ENCODE results near the gene CEMIP. TPM values are rescaled to one million over a fixed set of nuclear protein-coding genes. Genes with fewer than 3 reads are reported as not detected.

CEMIP gene
- total RNA-seq, 2 experiments from 2014 or later = not detected

- CTCF ChIA-PET = no interaction called here
These were observed 38.7 kb downstream of the CEMIP start for GRCh38 chr15:80817901-80818300.

GRCh38 chr15:80819001-80819400, 39.8 kb downstream of the CEMIP start:
- no peaks in the 10 kb centered on the region for H3K36me3 Mint-ChIP-seq (ENCODE audit: low read depth)
- H3K4me3 Mint-ChIP-seq = no peak overlapping the region
- CTCF ChIA-PET = interaction anchor here (1.3 kb wide), 1 partner anchor 150 kb away, joined by 3 read pairs; no protein-coding TSS in a partner anchor
- H3K27me3 Mint-ChIP-seq (ENCODE audit: low read depth) = peaks cover 9% of the 10 kb centered on the region
- H3K4me1 Mint-ChIP-seq (ENCODE audit: low read depth) = no peaks in the 10 kb centered on the region
- no peak for DNase-seq
- H3K27ac Mint-ChIP-seq = no peak overlapping the region
- H3K9me3 Mint-ChIP-seq = no peaks in the 10 kb centered on the region
- intact Hi-C loops (cut with micrococcal nuclease) = no loop called here

More at GRCh38 chr15:80817901-80818300, 38.7 kb downstream of the CEMIP start:
- intact Hi-C loops (cut with micrococcal nuclease) = no loop called here
- DNase-seq = no peak
- no peaks in the 10 kb centered on the region for H3K36me3 Mint-ChIP-seq (ENCODE audit: low read depth)
- H3K27ac Mint-ChIP-seq = no peak overlapping the region
- H3K9me3 Mint-ChIP-seq = no peaks in the 10 kb centered on the region
- no peaks in the 10 kb centered on the region for H3K4me1 Mint-ChIP-seq (ENCODE audit: low read depth)
- no peak overlapping the region for H3K4me3 Mint-ChIP-seq
- peaks cover 9% of the 10 kb centered on the region for H3K27me3 Mint-ChIP-seq (ENCODE audit: low read depth)

GRCh38 chr15:80820092-80820491, 40.9 kb downstream of the CEMIP start:
- Mint-ChIP-seq H3K4me3 (no peak overlapping the region), H3K27ac (no peak overlapping the region), H3K27me3 (ENCODE audit: low read depth) (peaks cover 9% of the 10 kb centered on the region), H3K9me3 (no peaks in the 10 kb centered on the region), H3K4me1 (ENCODE audit: low read depth) (no peaks in the 10 kb centered on the region), H3K36me3 (ENCODE audit: low read depth) (no peaks in the 10 kb centered on the region)
- no peak for DNase-seq
- CTCF ChIA-PET = no interaction called here
- intact Hi-C loops (cut with micrococcal nuclease) = no loop called here

- no peak overlapping the region for H3K4me3 Mint-ChIP-seq
- H3K27ac Mint-ChIP-seq = no peak overlapping the region
- intact Hi-C loops (cut with micrococcal nuclease) = no loop called here
- H3K4me1 Mint-ChIP-seq (ENCODE audit: low read depth) = no peaks in the 10 kb centered on the region
- DNase-seq = no peak
- no peaks in the 10 kb centered on the region for H3K36me3 Mint-ChIP-seq (ENCODE audit: low read depth)
- CTCF ChIA-PET = no interaction called here
- H3K27me3 Mint-ChIP-seq (ENCODE audit: low read depth) = peaks cover 9% of the 10 kb centered on the region
- H3K9me3 Mint-ChIP-seq = no peaks in the 10 kb centered on the region
These were observed 43.1 kb downstream of the CEMIP start for GRCh38 chr15:80822256-80822655.

GRCh38 chr15:80822676-80823075, 43.5 kb downstream of the CEMIP start:
- DNase-seq = no peak
- Mint-ChIP-seq H3K4me3 (no peak overlapping the region), H3K9me3 (no peaks in the 10 kb centered on the region), H3K27ac (no peak overlapping the region), H3K27me3 (ENCODE audit: low read depth) (peaks cover 7% of the 10 kb centered on the region), H3K4me1 (ENCODE audit: low read depth) (no peaks in the 10 kb centered on the region), H3K36me3 (ENCODE audit: low read depth) (no peaks in the 10 kb centered on the region)
- intact Hi-C loops (cut with micrococcal nuclease) = no loop called here
- CTCF ChIA-PET = no interaction called here

- no peak for DNase-seq
- Mint-ChIP-seq H3K9me3 (no peaks in the 10 kb centered on the region), H3K27me3 (ENCODE audit: low read depth) (peaks cover 3% of the 10 kb centered on the region), H3K27ac (no peak overlapping the region), H3K36me3 (ENCODE audit: low read depth) (no peaks in the 10 kb centered on the region), H3K4me1 (ENCODE audit: low read depth) (no peaks in the 10 kb centered on the region), H3K4me3 (no peak overlapping the region)
- intact Hi-C loops (cut with micrococcal nuclease) = no loop called here
- CTCF ChIA-PET = no interaction called here
These were observed 44.0 kb downstream of the CEMIP start for GRCh38 chr15:80823120-80823519.

- no peak for DNase-seq
- peaks cover 3% of the 10 kb centered on the region for H3K27me3 Mint-ChIP-seq (ENCODE audit: low read depth)
- intact Hi-C loops (cut with micrococcal nuclease) = no loop called here
- H3K4me1 Mint-ChIP-seq (ENCODE audit: low read depth) = no peaks in the 10 kb centered on the region
- H3K27ac Mint-ChIP-seq = no peak overlapping the region
- H3K36me3 Mint-ChIP-seq (ENCODE audit: low read depth) = no peaks in the 10 kb centered on the region
- CTCF ChIA-PET = no interaction called here
- no peak overlapping the region for H3K4me3 Mint-ChIP-seq
- H3K9me3 Mint-ChIP-seq = no peaks in the 10 kb centered on the region
These were observed 44.8 kb downstream of the CEMIP start for GRCh38 chr15:80823995-80824394.

- Mint-ChIP-seq H3K36me3 (ENCODE audit: low read depth) (no peaks in the 10 kb centered on the region), H3K27me3 (ENCODE audit: low read depth) (no peaks in the 10 kb centered on the region), H3K9me3 (no peaks in the 10 kb centered on the region), H3K27ac (no peak overlapping the region), H3K4me3 (no peak overlapping the region), H3K4me1 (ENCODE audit: low read depth) (no peaks in the 10 kb centered on the region)
- intact Hi-C loops (cut with micrococcal nuclease) = no loop called here
- DNase-seq = no peak
- CTCF ChIA-PET = no interaction called here
These were observed 46.3 kb downstream of the CEMIP start for GRCh38 chr15:80825361-80826030.

GRCh38 chr15:80828796-80829195, 49.6 kb downstream of the CEMIP start:
- Mint-ChIP-seq H3K4me1 (ENCODE audit: low read depth) (no peaks in the 10 kb centered on the region), H3K36me3 (ENCODE audit: low read depth) (no peaks in the 10 kb centered on the region), H3K9me3 (no peaks in the 10 kb centered on the region), H3K27ac (no peak overlapping the region), H3K27me3 (ENCODE audit: low read depth) (no peaks in the 10 kb centered on the region), H3K4me3 (no peak overlapping the region)
- intact Hi-C loops (cut with micrococcal nuclease) = no loop called here
- CTCF ChIA-PET = no interaction called here
- no peak for DNase-seq

- H3K27me3 Mint-ChIP-seq (ENCODE audit: low read depth) = no peaks in the 10 kb centered on the region
- no peak for DNase-seq
- H3K36me3 Mint-ChIP-seq (ENCODE audit: low read depth) = no peaks in the 10 kb centered on the region
- H3K4me3 Mint-ChIP-seq = no peak overlapping the region
- no peaks in the 10 kb centered on the region for H3K9me3 Mint-ChIP-seq
- CTCF ChIA-PET = interaction anchor here (0.6 to 0.7 kb wide), 2 partner anchors 28 to 267 kb away, joined by 4 to 5 read pairs; no protein-coding TSS in a partner anchor
- H3K27ac Mint-ChIP-seq = no peak overlapping the region
- intact Hi-C loops (cut with micrococcal nuclease) = no loop called here
- no peaks in the 10 kb centered on the region for H3K4me1 Mint-ChIP-seq (ENCODE audit: low read depth)
These were observed 51.5 kb downstream of the CEMIP start for GRCh38 chr15:80830677-80831076.

- CTCF ChIA-PET = interaction anchor here (0.6 kb wide), 1 partner anchor 135 kb away, joined by 3 read pairs; no protein-coding TSS in a partner anchor
These were observed 52.0 kb downstream of the CEMIP start for GRCh38 chr15:80831192-80831591.

GRCh38 chr15:80831606-80832224, 52.5 kb downstream of the CEMIP start:
- CTCF ChIA-PET = interaction anchor here (0.6 kb wide), 1 partner anchor 135 kb away, joined by 3 read pairs; no protein-coding TSS in a partner anchor
- no peaks in the 10 kb centered on the region for H3K9me3 Mint-ChIP-seq
- H3K4me1 Mint-ChIP-seq (ENCODE audit: low read depth) = no peaks in the 10 kb centered on the region
- H3K36me3 Mint-ChIP-seq (ENCODE audit: low read depth) = no peaks in the 10 kb centered on the region
- H3K27me3 Mint-ChIP-seq (ENCODE audit: low read depth) = no peaks in the 10 kb centered on the region
- intact Hi-C loops (cut with micrococcal nuclease) = no loop called here
- no peak for DNase-seq
- H3K4me3 Mint-ChIP-seq = no peak overlapping the region
- H3K27ac Mint-ChIP-seq = no peak overlapping the region

More at GRCh38 chr15:80831192-80831591, 52.0 kb downstream of the CEMIP start:
- H3K4me3 Mint-ChIP-seq = no peak overlapping the region
- no peak overlapping the region for H3K27ac Mint-ChIP-seq
- H3K36me3 Mint-ChIP-seq (ENCODE audit: low read depth) = no peaks in the 10 kb centered on the region
- no peak for DNase-seq
- H3K4me1 Mint-ChIP-seq (ENCODE audit: low read depth) = no peaks in the 10 kb centered on the region
- intact Hi-C loops (cut with micrococcal nuclease) = no loop called here
- no peaks in the 10 kb centered on the region for H3K9me3 Mint-ChIP-seq
- H3K27me3 Mint-ChIP-seq (ENCODE audit: low read depth) = no peaks in the 10 kb centered on the region

GRCh38 chr15:80832686-80833085, 53.5 kb downstream of the CEMIP start:
- H3K27ac Mint-ChIP-seq = no peak overlapping the region
- CTCF ChIA-PET = interaction anchor here (0.6 kb wide), 1 partner anchor 508 kb away, joined by 3 read pairs; no protein-coding TSS in a partner anchor
- no peaks in the 10 kb centered on the region for H3K9me3 Mint-ChIP-seq
- intact Hi-C loops (cut with micrococcal nuclease) = no loop called here
- no peaks in the 10 kb centered on the region for H3K36me3 Mint-ChIP-seq (ENCODE audit: low read depth)
- H3K4me3 Mint-ChIP-seq = no peak overlapping the region
- H3K27me3 Mint-ChIP-seq (ENCODE audit: low read depth) = no peaks in the 10 kb centered on the region
- no peak for DNase-seq
- no peaks in the 10 kb centered on the region for H3K4me1 Mint-ChIP-seq (ENCODE audit: low read depth)

Measured in activated naive CD4-positive, alpha-beta T cell treated with anti-CD3 and anti-CD28 coated beads for 36 hours (primary cell).